ENCODE results near the gene HOXC9. TPM values are rescaled to one million over a fixed set of nuclear protein-coding genes. Genes with fewer than 3 reads are reported as not detected.

The HOXC9 gene
- total RNA-seq, 2 donors from 2014 or later = not detected

DNA sequence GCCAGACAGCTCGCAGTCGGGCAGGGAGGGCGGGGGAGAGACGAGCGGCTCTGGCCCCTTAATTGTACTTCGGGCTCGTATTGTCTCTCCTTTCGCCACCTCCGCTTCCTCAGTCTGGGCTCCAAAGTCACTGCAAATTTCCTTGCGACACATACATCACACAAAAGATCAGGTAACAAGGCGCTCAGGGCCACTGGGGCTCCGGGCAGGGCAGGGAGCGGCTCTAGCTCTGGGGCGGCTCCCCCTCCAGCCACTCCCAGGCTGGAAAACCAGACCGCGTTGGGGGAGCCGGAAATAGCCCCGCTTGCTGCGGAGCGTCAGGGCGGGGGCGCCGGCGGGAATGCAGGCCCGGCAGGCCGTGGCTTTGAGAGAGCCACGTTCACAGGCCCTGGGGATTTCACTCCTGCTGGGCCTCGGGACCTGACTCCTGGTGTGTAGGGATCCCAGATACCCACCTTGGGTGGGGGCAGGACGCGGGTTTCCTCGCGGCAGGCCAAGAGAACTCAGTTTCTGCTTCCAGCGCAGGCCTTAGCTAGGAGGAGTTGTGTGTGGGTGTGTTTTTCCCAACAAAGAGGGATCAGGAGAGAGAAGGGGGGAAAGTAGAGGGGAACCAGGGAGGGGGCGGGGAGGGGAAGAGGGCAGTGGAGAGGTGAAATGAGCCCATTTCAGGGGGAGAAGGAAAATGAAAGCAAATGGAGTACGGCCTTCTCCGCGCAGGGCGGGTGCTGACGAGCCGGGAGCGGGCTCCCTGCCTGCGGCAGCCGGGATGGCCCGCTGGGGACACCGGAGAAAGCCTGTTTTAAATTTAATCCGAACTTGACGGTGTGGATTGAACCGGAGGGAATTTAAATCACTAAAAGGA lies 4.4 kb upstream of the HOXC9 start:
- H3K36me3 Mint-ChIP-seq (ENCODE audit: low read depth) = peaks cover 9% of the 10 kb centered on the region
- H3K4me3 Mint-ChIP-seq = peak overlapping the region; percentile 80
- no peak overlapping the region for H3K27ac Mint-ChIP-seq
- peaks cover 8% of the 10 kb centered on the region for H3K4me1 Mint-ChIP-seq
- H3K27me3 Mint-ChIP-seq = peaks cover 74% of the 10 kb centered on the region
- ATAC-seq (replicated peaks) = peak; percentile 53
- no peaks in the 10 kb centered on the region for H3K9me3 Mint-ChIP-seq

DNA sequence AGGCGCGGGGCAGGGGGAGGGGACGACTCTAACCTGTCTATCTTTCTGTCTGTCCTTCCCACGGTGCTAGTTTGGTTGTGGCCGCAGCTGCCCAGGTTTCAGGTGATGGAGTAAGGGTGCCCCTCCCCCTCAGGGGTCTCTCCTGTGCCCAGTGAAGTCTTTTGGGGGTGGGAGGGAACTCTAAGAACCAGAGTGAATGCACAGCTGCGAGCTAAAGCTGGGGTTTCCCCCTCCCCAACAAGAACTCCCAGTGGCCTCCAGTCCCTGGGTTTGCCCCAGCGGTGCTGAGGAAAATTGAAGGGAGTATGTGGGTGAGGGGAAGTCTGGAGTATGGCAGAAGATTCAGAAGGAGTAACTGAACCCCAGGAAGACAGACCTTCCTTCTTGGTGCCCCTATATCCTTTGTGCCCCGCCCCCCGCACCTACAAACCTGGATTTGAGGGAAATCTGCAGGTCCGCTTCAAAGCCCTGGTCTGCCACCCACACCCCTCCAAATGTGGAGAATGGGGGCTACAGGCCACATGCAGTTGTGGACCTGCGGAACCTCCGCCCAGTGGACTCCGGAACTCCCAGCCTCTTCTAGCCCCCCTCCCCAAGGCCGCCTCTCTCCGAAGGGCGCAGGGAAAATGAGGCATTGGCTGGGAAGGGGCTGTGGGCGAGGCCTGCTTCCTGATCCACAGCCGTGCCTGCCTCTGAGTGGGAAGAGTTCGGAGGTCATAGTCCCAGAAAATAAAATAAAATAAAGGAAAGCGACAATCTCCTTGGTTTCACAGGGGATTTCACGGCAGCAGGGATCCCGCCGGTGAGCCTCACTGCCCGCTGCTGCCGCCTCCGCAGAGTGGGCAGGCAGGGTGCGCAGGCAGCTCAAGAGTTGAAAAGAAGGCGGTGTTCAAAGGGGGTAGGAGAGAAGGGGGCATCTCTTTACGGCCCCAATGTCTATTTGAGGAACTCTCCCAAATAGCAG lies 3.4 kb upstream of the HOXC9 start:
- H3K9me3 Mint-ChIP-seq = no peaks in the 10 kb centered on the region
- no peak overlapping the region for H3K27ac Mint-ChIP-seq
- peak overlapping the region; percentile 80 for H3K4me3 Mint-ChIP-seq
- peak; percentile 9 for ATAC-seq (replicated peaks)
- H3K36me3 Mint-ChIP-seq (ENCODE audit: low read depth) = peaks cover 9% of the 10 kb centered on the region
- peaks cover 8% of the 10 kb centered on the region for H3K4me1 Mint-ChIP-seq
- peaks cover 74% of the 10 kb centered on the region for H3K27me3 Mint-ChIP-seq

DNA sequence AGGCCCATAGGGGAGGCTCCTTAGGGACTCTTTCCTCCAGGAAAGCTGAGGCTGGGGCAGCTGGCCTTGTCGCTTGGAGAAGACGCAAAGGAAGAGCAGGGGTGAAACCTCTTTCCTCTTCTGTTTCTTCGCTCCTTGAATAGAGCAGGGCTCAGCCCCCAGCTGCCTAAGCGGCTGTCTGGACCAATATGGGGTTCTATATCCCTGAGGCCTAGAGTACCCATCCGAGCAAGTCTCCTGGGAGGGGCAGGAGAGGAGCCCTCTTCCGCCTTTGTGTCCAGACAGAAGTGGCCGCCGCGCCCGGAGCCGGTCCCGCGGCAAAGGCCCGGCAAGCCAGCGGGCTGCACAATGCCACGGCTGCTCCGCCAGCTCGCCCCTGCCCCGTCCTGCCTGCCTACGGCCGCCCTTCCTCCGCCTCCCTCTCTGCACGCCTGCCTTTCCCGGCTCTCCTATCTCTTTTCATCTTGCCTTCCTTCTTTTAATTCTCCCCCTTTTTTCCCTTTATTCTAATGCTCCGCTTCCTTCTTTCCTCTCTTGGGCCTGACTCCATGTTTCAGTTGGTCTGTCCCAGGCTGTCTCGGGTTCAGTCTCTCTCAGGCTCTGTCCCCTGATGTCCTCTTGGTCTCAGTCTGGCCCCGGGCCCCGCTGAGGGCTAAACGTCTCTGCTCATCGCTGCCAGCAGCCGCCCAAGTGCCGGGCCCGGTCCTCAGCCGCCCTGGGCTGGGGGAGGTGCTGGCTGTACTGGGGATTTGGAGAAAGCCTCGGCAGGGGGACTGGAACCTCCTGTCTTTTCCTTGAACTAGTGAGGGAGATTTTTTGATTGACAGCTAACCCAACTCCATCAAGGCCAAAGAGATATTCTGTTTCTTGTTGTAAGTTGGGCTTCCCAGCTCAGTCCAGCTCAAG lies 2.5 kb upstream of the HOXC9 start:
- no peak for ATAC-seq (replicated peaks)
- Mint-ChIP-seq H3K36me3 (ENCODE audit: low read depth) (peaks cover 9% of the 10 kb centered on the region), H3K4me1 (peaks cover 8% of the 10 kb centered on the region), H3K27me3 (peaks cover 80% of the 10 kb centered on the region), H3K9me3 (no peaks in the 10 kb centered on the region), H3K27ac (no peak overlapping the region), H3K4me3 (peak overlapping the region; percentile 80)

DNA sequence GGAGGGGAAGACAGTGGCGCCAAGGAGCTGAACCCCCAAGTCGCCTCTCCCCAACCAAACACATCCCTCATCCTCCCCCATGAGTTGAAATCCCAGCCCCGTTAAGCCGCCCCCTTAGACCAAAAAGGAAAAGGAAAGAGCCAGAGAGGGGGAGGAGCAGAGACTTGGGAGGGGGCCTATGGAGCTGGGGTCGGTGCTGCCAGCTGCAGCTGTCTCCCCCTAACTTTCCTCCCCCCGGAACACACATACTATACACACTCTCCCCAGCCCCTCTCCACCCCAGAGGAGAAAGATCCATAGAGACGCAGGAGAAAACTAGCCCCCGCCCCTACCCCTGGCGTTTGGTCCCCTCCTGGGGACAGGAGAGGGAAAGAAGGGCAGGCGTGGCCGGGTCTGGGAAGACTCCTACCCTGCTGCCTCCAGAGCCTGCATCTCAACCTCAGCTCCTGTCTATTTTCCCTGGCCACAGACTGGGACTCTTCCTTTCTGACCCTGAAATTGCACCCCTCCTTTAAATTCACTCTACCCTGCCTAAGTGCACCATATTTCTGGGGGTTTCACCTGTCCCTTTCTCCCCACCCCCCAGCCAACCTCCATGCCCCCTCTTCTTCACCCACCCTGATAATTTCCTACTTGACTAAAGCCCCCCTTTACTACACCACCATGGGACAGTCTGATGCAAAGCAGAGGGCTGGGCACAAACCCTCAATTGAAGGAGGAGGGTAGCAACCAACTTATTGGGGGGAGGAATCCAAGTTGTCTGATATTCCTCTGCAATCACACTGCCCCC lies 1.7 kb upstream of the HOXC9 start:
- H3K27me3 Mint-ChIP-seq = peaks cover 81% of the 10 kb centered on the region
- no peak overlapping the region for H3K4me3 Mint-ChIP-seq
- H3K4me1 Mint-ChIP-seq = peaks cover 8% of the 10 kb centered on the region
- H3K36me3 Mint-ChIP-seq (ENCODE audit: low read depth) = peaks cover 8% of the 10 kb centered on the region
- no peak for ATAC-seq (replicated peaks)
- no peaks in the 10 kb centered on the region for H3K9me3 Mint-ChIP-seq
- H3K27ac Mint-ChIP-seq = no peak overlapping the region

DNA sequence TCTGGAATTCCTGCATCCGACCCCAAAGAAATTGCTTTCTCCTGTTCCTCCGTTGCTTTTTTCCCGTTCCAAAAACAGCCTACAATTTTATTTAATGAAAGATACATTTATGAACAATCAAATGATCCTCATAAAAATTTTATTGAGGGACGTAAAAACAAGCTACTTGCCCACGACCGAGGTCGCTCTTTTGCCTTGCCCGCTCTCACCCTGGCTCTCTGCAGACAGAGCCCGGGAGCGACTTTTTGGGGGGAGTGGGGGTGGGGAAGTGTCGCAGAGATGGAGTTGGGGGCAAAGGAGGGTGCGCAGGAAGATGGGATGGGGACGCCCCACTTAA lies 1.1 kb upstream of the HOXC9 start:
- H3K4me1 Mint-ChIP-seq = peaks cover 8% of the 10 kb centered on the region
- no peak for ATAC-seq (replicated peaks)
- no peak overlapping the region for H3K4me3 Mint-ChIP-seq
- H3K9me3 Mint-ChIP-seq = no peaks in the 10 kb centered on the region
- H3K36me3 Mint-ChIP-seq (ENCODE audit: low read depth) = peaks cover 3% of the 10 kb centered on the region
- H3K27me3 Mint-ChIP-seq = peaks cover 81% of the 10 kb centered on the region
- no peak overlapping the region for H3K27ac Mint-ChIP-seq

DNA sequence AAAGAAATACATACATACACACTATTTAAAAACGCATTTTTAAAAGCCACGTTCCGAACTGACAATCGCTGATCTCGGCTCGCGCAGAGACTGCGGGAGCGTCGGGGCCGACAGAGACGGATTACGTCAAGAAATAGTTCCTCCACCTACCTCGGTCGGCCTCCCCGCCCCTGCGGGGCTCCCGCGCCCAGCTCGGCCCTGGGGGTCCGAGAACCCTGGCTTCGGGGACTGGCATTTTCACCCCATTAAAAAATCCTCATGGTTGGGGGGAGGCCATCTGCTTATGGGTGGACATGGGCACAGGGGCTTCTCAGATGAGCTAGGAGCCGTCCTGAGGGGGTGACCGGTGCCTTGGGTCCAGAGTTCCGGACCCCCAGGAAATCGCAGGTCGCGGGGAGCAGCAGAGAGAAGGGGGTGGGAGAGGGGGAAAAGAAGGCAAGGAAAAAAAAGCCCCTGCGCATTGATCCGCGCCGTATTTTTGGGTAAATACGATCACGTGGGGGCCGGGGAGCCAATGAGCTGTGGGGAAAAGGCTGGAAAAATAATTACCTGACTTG lies 324 bp upstream of the HOXC9 start:
- no peak overlapping the region for H3K27ac Mint-ChIP-seq
- H3K36me3 Mint-ChIP-seq (ENCODE audit: low read depth) = no peaks in the 10 kb centered on the region
- H3K27me3 Mint-ChIP-seq = peaks cover 83% of the 10 kb centered on the region
- peak overlapping the region; percentile 17 for H3K4me3 Mint-ChIP-seq
- peaks cover 8% of the 10 kb centered on the region for H3K4me1 Mint-ChIP-seq
- ATAC-seq (replicated peaks) = no peak
- no peaks in the 10 kb centered on the region for H3K9me3 Mint-ChIP-seq

DNA sequence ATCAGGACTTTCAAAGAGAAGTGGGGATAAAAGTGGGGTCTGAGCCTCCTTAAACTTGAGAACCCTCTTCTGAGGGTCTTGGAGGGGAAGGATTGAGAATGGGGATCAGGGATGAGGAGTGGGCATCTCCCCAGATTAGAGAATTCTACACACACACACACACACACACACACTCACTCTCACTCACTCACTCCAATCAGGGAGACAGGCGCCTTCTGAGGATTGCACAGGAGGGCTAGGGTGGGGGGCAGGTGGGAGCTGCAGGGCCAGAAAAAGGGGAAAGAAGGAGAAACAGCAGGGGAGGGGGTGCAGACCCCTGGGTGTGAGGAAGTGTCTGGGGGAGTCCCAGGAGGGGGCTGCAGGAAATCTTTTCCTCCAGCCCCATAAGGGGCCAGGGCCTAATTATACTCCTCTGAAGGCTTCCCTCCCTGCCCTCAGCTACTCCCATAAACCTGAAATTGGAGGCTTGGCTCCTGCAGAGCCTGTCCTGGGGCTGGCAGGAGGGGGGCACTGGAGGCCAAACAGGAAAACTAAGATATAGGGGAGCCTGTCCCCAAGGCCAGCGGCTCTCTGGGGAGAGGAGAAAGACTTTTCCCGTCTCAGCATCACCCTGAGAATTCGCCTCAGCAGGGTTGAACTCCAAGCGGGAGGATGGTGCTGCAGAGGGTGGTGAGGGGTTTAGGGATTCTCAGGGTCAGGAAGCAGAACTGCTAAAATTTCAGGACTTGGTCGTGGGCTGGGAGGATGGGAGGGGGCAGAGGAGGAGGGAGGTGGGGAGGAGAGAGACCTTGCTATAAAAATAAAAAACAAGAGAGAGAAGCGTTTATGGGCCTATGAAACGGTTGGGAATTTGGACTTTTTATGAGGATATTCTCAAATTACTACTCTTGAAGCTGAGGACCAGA lies 1.6 kb downstream of the HOXC9 start:
- H3K9me3 Mint-ChIP-seq = no peaks in the 10 kb centered on the region
- H3K27me3 Mint-ChIP-seq = peaks cover 83% of the 10 kb centered on the region
- ATAC-seq (replicated peaks) = no peak
- no peak overlapping the region for H3K27ac Mint-ChIP-seq
- no peaks in the 10 kb centered on the region for H3K36me3 Mint-ChIP-seq (ENCODE audit: low read depth)
- peaks cover 9% of the 10 kb centered on the region for H3K4me1 Mint-ChIP-seq
- H3K4me3 Mint-ChIP-seq = no peak overlapping the region

DNA sequence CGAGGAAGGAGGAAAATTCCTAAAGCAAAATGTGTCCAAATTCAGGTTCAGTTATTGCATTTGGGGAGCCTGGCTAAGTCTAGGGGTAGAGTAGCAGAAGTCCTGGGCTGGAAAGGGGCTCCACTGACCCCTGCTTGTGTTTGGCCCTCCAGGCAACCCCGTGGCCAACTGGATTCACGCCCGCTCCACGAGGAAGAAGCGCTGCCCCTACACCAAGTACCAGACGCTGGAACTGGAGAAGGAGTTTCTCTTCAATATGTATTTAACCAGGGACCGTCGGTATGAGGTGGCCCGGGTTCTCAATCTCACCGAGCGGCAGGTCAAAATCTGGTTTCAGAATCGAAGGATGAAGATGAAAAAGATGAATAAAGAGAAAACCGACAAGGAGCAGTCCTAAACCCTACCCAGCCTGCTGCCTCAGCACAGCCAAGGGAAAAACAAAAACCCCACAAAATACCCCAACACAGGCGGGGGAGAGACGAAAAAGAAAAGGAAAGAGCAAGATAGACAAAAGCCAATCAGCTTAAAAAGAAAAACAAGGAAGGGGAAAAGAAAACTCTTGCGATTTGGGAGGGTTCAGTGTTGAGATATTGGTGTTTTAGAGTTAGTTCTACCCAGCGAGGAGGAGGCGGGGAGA lies 2.4 kb downstream of the HOXC9 start:
- Mint-ChIP-seq H3K4me3 (no peak overlapping the region), H3K9me3 (no peaks in the 10 kb centered on the region), H3K27ac (no peak overlapping the region), H3K4me1 (peaks cover 8% of the 10 kb centered on the region), H3K27me3 (peaks cover 83% of the 10 kb centered on the region), H3K36me3 (ENCODE audit: low read depth) (no peaks in the 10 kb centered on the region)
- ATAC-seq (replicated peaks) = no peak

DNA sequence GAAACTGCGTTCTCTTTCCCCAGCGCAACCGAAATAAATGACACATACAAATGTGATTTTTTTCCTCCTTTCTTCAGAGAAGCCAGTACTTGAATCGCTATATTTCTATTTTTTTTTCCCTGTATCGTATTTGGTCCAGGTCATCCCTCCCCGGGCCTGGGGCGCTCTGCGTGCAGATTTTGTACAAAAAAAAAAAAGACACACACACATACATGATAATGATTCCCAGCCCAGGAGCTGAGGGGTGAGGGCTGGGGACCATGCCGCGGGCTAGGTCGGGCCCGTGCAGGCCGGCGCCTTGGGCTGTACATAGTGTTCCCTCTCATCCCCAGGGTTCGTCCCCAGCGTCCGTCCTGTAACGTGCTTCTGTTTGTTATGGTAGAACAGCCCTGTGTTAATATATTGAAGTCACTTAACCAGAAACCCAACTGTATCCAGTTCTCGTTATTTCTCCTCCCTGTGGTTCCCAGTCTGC lies 3.0 kb downstream of the HOXC9 start:
- no peak for ATAC-seq (replicated peaks)
- Mint-ChIP-seq H3K36me3 (ENCODE audit: low read depth) (no peaks in the 10 kb centered on the region), H3K4me3 (no peak overlapping the region), H3K9me3 (no peaks in the 10 kb centered on the region), H3K4me1 (peaks cover 4% of the 10 kb centered on the region), H3K27me3 (peaks cover 82% of the 10 kb centered on the region), H3K27ac (no peak overlapping the region)

DNA sequence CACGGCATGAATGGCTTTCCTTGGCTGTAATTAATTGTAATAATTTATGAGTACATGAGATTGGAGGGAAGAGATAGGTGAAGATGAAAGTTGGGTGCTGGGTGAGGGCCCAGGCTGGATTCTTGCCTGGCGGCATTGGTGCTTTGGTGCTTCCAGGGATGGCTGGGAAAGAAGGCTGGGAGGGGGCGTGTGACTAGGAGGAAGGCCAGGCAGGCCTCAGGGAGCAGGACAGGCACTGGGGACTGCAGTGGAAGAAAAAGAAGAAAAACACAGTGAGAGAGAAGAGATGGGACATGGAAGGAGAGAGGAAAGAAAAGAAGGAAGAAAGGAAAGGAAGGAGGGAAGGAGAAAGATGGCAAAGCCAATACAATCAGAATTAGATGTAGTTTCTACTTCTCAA lies 3.7 kb downstream of the HOXC9 start:
- Mint-ChIP-seq H3K4me1 (peaks cover 4% of the 10 kb centered on the region), H3K9me3 (no peaks in the 10 kb centered on the region), H3K27me3 (peaks cover 80% of the 10 kb centered on the region), H3K36me3 (ENCODE audit: low read depth) (no peaks in the 10 kb centered on the region), H3K27ac (no peak overlapping the region), H3K4me3 (no peak overlapping the region)
- ATAC-seq (replicated peaks) = no peak

DNA sequence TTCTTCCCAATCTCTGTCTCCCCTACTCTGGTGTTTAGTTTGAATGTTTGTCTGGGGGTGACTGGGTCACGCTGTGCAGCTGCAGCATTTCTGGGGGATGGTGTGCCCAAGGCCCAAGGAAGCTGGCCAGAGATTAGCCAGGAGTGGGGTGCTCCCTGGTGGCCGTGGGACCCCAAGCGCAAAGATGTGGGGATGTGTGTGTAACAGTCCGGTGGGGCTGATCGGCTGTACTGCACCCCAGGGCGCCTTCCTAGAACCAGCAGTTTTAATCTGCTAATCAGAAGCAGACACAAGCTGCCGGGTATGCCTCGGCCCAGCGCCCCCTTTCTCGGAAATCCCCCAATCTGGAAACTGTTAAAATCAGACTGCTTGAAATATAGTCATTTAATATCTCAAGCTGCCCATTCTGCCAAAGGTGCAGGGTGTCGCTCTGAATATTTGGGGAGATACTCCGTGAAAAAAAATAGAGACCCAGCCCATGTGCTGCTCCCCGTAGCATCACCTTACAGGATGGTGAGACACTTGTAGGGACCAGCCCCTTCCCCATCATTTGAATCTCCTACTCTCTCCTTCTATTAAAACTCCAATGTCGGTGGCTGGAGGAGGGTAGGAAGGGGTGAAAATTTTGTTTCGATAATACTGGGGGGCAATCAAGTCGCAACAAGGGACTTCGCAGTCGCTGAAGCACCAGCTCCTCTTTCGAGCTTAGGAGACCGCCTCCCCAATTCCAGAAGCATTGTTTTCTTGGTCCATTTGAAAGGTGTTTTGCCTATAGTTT lies 4.3 kb downstream of the HOXC9 start:
- H3K27ac Mint-ChIP-seq = no peak overlapping the region
- H3K27me3 Mint-ChIP-seq = peaks cover 77% of the 10 kb centered on the region
- no peak for ATAC-seq (replicated peaks)
- H3K9me3 Mint-ChIP-seq = no peaks in the 10 kb centered on the region
- H3K4me3 Mint-ChIP-seq = no peak overlapping the region
- no peaks in the 10 kb centered on the region for H3K36me3 Mint-ChIP-seq (ENCODE audit: low read depth)
- peaks cover 4% of the 10 kb centered on the region for H3K4me1 Mint-ChIP-seq

Measured in activated T-helper 17 cell treated with anti-CD3 and anti-CD28 coated beads, Interleukin-2, amount 50 U/mL, for 72 hours (primary cell).